Liver (tissue), 3 donors: ENCODE results near the gene IFI27L1.

Experiments used
- CTCF ChIP-seq: fragments of 150-350 bp; IDR thresholded peaks from 2 replicates; pipeline ENCODE4 v1.5.1; 2017; ENCODE audit warnings: improper control_type of control experiment, low read depth, low read length; ENCODE audit not compliant: missing input control
- HNF4A ChIP-seq, 2 donors: conservative IDR thresholded peaks; 2 replicates each; pipeline ENCODE4 v1.6.1; 2016; ENCODE audit warnings: antibody characterized with exemption in 2 of 2, mild to moderate bottlenecking in 2 of 2
- ZBTB33 ChIP-seq: IDR thresholded peaks from 2 replicates; pipeline ENCODE4 v1.6.1; 2016; ENCODE audit warnings: antibody characterized with exemption
- donor health status: healthy.
- donor health status: healthy.

GRCh38 chr14:94110552-94111181, 29.6 kb downstream of the IFI27L1 start, which contains the start of gene IFI27:
- no peak for TF ChIP-seq ZBTB33
- TF ChIP-seq CTCF: no peak
- no peak for TF ChIP-seq HNF4A (conservative IDR thresholded peaks at IDR 0.05)
